ENCODE data around the gene TNFSF4.

DNA sequence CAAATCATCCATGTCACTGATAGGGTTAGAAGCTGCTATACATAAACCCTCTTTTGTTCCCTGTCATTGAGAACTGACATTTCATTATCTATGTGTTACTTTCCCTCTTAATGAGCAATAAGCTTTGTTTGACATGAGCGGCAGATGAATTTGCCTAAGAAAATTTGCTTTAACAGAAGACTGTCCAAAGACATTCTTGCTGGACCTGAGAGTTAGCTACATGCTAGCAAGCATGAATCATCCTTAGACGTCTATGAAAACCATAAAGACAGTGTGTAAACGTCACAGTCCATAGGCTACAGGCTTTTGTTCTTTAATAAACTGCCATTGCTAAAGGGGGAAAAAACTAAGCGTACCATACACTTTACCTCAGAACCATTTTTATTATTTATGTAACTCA, 73.1 kb downstream of the TNFSF4 start:
- TF ChIP-seq, protein P1, sequence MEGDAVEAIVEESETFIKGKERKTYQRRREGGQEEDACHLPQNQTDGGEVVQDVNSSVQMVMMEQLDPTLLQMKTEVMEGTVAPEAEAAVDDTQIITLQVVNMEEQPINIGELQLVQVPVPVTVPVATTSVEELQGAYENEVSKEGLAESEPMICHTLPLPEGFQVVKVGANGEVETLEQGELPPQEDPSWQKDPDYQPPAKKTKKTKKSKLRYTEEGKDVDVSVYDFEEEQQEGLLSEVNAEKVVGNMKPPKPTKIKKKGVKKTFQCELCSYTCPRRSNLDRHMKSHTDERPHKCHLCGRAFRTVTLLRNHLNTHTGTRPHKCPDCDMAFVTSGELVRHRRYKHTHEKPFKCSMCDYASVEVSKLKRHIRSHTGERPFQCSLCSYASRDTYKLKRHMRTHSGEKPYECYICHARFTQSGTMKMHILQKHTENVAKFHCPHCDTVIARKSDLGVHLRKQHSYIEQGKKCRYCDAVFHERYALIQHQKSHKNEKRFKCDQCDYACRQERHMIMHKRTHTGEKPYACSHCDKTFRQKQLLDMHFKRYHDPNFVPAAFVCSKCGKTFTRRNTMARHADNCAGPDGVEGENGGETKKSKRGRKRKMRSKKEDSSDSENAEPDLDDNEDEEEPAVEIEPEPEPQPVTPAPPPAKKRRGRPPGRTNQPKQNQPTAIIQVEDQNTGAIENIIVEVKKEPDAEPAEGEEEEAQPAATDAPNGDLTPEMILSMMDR (IDR thresholded peaks at IDR 0.05; ENCODE audit: low read depth, low read length) = no peak
- no peak for TF ChIP-seq POLR2A (IDR thresholded peaks at IDR 0.05; ENCODE audit: extremely low read depth, insufficient read length)
